ENCODE results near the gene ESPL1. TPM values are rescaled to one million over a fixed set of nuclear protein-coding genes. Genes with fewer than 3 reads are reported as not detected.
A peak's percentile ranks its signal among the peaks of the same experiment; 100 is the strongest.

ESPL1 gene
- total and polyA plus RNA-seq, 2 donors from 2014 or later = 1.5 to 2.9 TPM

- Histone ChIP-seq H3K27ac (ENCODE audit: low read depth in 2 of 2, low read length in 2 of 2) (peak overlapping the region in 1 of 2 donors; percentile 70), H3K4me3 (ENCODE audit: low read length in 3 of 3) (peak overlapping the region; percentile 78 to 90 (median 84)), H3K9ac (ENCODE audit: low read length in 3 of 3) (peak overlapping the region; percentile 35 to 94 (median 63)), H3K4me1 (ENCODE audit: control insufficient read depth in 2 of 3, insufficient read depth in 2 of 3, low read depth in 1 of 3, low read length in 3 of 3) (peaks cover 0 to 24% (median 2%) of the 10 kb centered on the region in 3 donors), H3K36me3 (ENCODE audit: control insufficient read depth in 2 of 3, insufficient read depth in 3 of 3, low read length in 3 of 3) (peaks cover 2 to 16% (median 8%) of the 10 kb centered on the region in 3 donors), H3K9me3 (ENCODE audit: control insufficient read depth in 2 of 3, insufficient read depth in 1 of 3, low read length in 3 of 3) (no peaks in the 10 kb centered on the region), H3K27me3 (ENCODE audit: control insufficient read depth, insufficient read depth, low read length) (no peaks in the 10 kb centered on the region)
- FAIRE-seq (no peak), DNase-seq (no peak)
- no peak for TF ChIP-seq CTCF (IDR thresholded peaks at IDR 0.05; ENCODE audit: borderline replicate concordance, extremely low read depth, insufficient read depth)
- intact Hi-C loops (cut with DNase I) = no loop called here
Measured at GRCh38 chr12:53300187-53300586, 32.1 kb downstream of the ESPL1 start.

- H3K27ac ChIP-seq (ENCODE audit: low read depth in 2 of 2, low read length in 2 of 2) = no peak overlapping the region
- H3K4me3 ChIP-seq (ENCODE audit: low read length in 3 of 3) = no peak overlapping the region
- FAIRE-seq = no peak
- no peak overlapping the region for H3K9ac ChIP-seq (ENCODE audit: low read length in 3 of 3)
- peaks cover 0 to 14% (median 0%) of the 10 kb centered on the region in 3 donors for H3K4me1 ChIP-seq (ENCODE audit: control insufficient read depth in 2 of 3, insufficient read depth in 2 of 3, low read depth in 1 of 3, low read length in 3 of 3)
- intact Hi-C loops (cut with DNase I) = no loop called here
- no peak for TF ChIP-seq CTCF (IDR thresholded peaks at IDR 0.05; ENCODE audit: borderline replicate concordance, extremely low read depth, insufficient read depth)
- DNase-seq = peak in 1 of 5 donors; percentile 37
- H3K27me3 ChIP-seq (ENCODE audit: control insufficient read depth, insufficient read depth, low read length) = no peaks in the 10 kb centered on the region
- no peaks in the 10 kb centered on the region for H3K9me3 ChIP-seq (ENCODE audit: control insufficient read depth in 2 of 3, insufficient read depth in 1 of 3, low read length in 3 of 3)
- peaks cover 2 to 36% (median 18%) of the 10 kb centered on the region in 3 donors for H3K36me3 ChIP-seq (ENCODE audit: control insufficient read depth in 2 of 3, insufficient read depth in 3 of 3, low read length in 3 of 3)
Measured at GRCh38 chr12:53302903-53303302, 34.8 kb downstream of the ESPL1 start.

- no peaks in the 10 kb centered on the region for H3K9me3 ChIP-seq (ENCODE audit: control insufficient read depth in 2 of 3, insufficient read depth in 1 of 3, low read length in 3 of 3)
- no peak overlapping the region for H3K27ac ChIP-seq (ENCODE audit: low read depth in 2 of 2, low read length in 2 of 2)
- no peaks in the 10 kb centered on the region for H3K27me3 ChIP-seq (ENCODE audit: control insufficient read depth, insufficient read depth, low read length)
- intact Hi-C loops (cut with DNase I) = no loop called here
- no peak for FAIRE-seq
- no peak for TF ChIP-seq CTCF (IDR thresholded peaks at IDR 0.05; ENCODE audit: borderline replicate concordance, extremely low read depth, insufficient read depth)
- peak in 1 of 5 donors; percentile 43 for DNase-seq
- H3K36me3 ChIP-seq (ENCODE audit: control insufficient read depth in 2 of 3, insufficient read depth in 3 of 3, low read length in 3 of 3) = peaks cover 4 to 59% (median 20%) of the 10 kb centered on the region in 3 donors
- no peak overlapping the region for H3K9ac ChIP-seq (ENCODE audit: low read length in 3 of 3)
- H3K4me3 ChIP-seq (ENCODE audit: low read length in 3 of 3) = no peak overlapping the region
- H3K4me1 ChIP-seq (ENCODE audit: control insufficient read depth in 2 of 3, insufficient read depth in 2 of 3, low read depth in 1 of 3, low read length in 3 of 3) = no peaks in the 10 kb centered on the region
Measured at GRCh38 chr12:53306826-53307225, 38.7 kb downstream of the ESPL1 start.

- FAIRE-seq (no peak), DNase-seq (peak in 1 of 5 donors; percentile 9)
- TF ChIP-seq CTCF (IDR thresholded peaks at IDR 0.05; ENCODE audit: borderline replicate concordance, extremely low read depth, insufficient read depth) = no peak
- Histone ChIP-seq H3K27me3 (ENCODE audit: control insufficient read depth, insufficient read depth, low read length) (no peaks in the 10 kb centered on the region), H3K27ac (ENCODE audit: low read depth in 2 of 2, low read length in 2 of 2) (no peak overlapping the region), H3K4me3 (ENCODE audit: low read length in 3 of 3) (no peak overlapping the region), H3K4me1 (ENCODE audit: control insufficient read depth in 2 of 3, insufficient read depth in 2 of 3, low read depth in 1 of 3, low read length in 3 of 3) (no peaks in the 10 kb centered on the region), H3K9ac (ENCODE audit: low read length in 3 of 3) (no peak overlapping the region), H3K36me3 (ENCODE audit: control insufficient read depth in 2 of 3, insufficient read depth in 3 of 3, low read length in 3 of 3) (peaks cover 2 to 50% (median 19%) of the 10 kb centered on the region in 3 donors), H3K9me3 (ENCODE audit: control insufficient read depth in 2 of 3, insufficient read depth in 1 of 3, low read length in 3 of 3) (no peaks in the 10 kb centered on the region)
- intact Hi-C loops (cut with DNase I) = no loop called here
Measured at GRCh38 chr12:53308276-53308675, 40.2 kb downstream of the ESPL1 start.

All from kidney (tissue), 14 donors.